HG03565 (cell line): ENCODE measurements around the gene TNFRSF11A.
A peak's percentile ranks its signal among the peaks of the same experiment; 100 is the strongest.

ENCODE experiments used
- ATAC-seq: cut with Tn5 transposase; IDR thresholded peaks from one replicate; pipeline ENCODE4 v1.9.1; 2021; ENCODE audit warnings: mild to moderate bottlenecking, moderate library complexity; ENCODE audit not compliant: unreplicated experiment

Gene TNFRSF11A

DNA sequence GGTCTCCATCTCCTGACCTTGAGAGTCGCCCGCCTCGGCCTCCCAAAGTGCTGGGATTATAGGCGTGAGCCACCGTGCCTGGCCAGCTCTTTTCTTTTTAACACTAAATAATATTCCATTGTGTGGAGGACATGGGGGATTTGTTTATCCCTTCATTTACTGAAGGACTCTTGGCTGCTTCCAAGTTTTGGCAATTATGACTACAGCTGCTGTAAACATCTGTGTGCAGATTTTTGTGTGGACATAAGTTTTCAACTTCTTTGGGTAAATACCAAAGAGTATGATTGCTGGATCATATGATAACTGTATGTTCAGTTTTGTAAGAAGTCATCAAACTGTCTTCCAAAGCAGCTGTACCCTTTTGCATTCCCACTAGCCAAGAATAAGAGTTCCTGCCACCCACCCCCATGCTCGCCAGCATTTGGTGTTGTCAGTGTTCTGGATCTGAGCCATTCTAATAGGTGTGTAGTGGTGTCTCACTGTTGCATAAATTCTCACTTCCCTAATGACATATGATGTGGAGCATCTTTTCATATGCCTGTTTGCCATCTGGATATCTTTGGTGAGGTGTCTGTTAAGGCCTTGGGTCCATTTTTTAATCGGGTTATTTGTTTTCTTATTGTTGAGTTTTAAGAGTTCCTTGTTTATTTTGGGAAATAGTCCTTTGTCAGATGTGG lies 52.2 kb downstream of the TNFRSF11A start:
- no peak for ATAC-seq

- ATAC-seq: no peak
Measured at GRCh38 chr18:62379051-62379450, 53.9 kb downstream of the TNFRSF11A start.

- ATAC-seq: no peak
Measured at GRCh38 chr18:62381373-62381772, 56.3 kb downstream of the TNFRSF11A start.

GRCh38 chr18:62384068-62384467 lies 59.0 kb downstream of the TNFRSF11A start:
- no peak for ATAC-seq

DNA sequence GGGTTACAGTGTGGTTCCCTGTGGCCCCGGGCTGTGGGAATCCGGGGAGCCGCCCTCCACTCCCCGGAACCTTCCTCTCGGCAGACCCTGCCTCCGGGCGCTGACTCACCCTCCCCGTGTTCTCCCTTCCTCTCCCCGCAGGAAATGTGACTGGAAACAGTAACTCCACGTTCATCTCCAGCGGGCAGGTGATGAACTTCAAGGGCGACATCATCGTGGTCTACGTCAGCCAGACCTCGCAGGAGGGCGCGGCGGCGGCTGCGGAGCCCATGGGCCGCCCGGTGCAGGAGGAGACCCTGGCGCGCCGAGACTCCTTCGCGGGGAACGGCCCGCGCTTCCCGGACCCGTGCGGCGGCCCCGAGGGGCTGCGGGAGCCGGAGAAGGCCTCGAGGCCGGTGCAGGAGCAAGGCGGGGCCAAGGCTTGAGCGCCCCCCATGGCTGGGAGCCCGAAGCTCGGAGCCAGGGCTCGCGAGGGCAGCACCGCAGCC lies 59.5 kb downstream of the TNFRSF11A start:
- no peak for ATAC-seq

DNA sequence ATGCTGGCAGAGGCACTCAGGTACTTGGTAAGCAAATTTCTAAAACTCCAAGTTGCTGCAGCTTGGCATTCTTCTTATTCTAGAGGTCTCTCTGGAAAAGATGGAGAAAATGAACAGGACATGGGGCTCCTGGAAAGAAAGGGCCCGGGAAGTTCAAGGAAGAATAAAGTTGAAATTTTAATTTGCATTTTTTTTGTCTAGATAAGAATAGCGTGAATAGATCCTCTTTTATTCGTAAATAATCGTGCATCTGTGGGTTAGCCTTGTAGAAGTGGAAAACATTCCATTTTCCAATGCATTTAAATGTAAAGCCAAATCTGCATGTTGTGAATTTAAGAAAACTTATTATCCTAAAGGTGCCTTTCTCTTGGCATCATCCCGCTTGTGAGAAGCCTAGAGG lies 61.0 kb downstream of the TNFRSF11A start:
- ATAC-seq: no peak

DNA sequence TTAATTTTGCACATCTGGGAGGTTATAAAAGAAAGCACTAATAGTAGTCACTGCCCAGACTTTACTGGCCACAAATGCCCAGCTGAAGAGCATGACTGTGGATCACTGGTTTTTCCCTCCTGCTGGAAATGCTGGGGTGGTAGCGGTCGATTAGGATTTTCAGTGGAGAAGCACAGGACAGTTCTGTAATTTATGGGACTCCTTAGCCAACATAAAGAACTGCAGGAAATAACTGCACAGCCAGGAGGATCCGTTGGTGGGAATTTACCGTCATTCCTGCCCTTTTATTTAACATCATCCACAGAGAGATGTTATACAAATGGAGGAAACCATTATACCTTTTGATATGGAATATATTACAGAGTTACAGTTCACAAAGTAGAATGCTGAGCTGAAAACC lies 61.5 kb downstream of the TNFRSF11A start:
- no peak for ATAC-seq

GRCh38 chr18:62387257-62387656 lies 62.1 kb downstream of the TNFRSF11A start:
- no peak for ATAC-seq

DNA sequence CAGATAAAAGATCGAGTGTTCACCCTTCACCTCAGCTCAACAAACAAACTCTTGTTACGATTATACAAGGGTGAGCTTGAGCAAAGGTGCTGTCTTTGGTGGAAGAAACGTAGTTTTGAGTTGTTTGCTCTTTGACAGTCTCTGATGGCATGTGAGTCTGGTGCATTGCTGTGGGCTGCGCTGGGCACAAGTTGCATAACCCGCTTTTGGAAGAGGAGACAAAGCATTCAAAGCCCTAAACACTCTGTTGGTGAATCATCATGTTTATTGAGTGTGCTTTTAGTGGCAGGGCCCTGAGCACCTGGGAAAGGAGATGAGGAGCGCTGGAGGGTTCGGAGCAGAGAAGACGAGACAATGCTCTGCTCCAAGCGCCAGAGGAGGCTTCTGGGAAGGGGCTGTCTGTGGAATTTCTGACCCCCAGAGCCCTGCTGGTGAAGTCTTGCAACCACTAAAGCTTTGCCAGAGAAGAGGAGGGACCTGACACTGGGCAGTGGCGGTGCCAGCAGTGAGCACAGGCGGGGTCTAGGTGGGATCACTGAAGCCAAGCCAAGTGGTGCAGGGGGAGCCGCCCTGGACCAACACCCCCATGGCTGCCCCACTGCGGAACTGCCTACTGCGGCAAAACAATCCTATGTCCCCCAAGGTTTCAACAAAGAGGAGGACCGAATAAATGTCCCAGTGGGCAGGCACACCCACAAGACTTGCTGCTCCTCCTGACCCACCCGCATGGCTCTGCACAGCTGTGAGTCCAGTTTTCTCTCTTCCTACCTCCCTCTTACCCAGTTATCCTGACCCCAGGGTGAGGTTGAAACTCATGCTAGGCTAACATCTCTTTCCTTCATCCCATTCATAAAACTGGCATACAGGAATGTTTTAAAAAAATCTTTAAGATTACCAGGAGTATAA lies 64.0 kb downstream of the TNFRSF11A start:
- no peak for ATAC-seq

GRCh38 chr18:62389761-62390481 lies 64.8 kb downstream of the TNFRSF11A start:
- ATAC-seq: no peak

DNA sequence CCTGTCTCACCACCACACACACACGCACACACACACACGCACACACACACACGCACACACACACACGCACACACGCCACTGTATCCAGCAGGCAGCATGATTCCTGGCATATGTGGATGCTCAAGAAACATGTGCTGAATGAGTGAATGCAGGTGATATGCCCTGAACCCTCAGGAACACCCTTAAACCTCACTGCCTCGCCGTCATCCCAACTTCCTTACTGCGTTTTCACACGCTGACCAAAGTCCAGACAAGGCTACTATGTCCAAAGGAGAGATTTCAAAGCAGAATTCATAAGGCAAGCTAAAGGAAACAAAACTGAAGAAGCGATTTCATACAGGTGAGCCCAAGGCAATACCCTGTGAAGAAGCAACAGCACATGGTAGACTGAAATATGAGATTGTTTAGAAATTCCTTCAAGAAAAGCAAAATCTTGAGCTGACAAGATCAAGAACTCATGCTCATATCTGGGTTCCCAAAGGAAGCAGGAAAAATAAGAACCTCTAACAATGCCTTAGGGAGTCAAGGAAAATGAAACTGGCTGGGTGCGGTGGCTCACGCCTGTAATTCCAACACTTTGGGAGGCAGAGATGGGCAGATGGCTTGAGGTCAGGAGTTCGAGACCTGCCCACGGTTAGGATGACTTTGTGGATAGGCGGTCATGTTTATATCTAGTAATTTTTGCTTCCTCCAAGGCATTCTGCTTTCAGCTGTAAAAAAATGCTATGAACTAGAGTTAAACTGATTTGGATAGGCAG lies 69.1 kb downstream of the TNFRSF11A start:
- no peak for ATAC-seq

- ATAC-seq: no peak
Measured at GRCh38 chr18:62396381-62396780, 71.3 kb downstream of the TNFRSF11A start.

DNA sequence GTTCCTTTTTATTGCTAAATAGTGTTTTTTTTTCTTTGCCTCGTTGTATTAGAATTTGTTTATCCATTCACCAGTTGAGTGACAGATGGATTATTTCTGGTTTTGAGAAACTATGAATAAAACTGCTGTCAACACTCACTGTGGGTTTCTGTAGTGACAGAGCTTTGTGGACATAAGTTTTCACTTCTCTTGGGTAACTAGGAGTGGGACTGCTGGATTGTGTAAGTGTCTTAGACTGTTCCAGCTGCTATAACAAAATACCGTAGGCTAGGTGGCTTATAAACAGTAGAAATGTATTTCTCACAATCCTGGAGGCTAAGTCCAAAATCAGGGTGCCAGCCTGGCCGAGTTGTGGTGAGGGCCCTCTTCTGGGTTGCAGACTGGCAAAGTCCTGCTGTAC lies 71.9 kb downstream of the TNFRSF11A start:
- no peak for ATAC-seq

DNA sequence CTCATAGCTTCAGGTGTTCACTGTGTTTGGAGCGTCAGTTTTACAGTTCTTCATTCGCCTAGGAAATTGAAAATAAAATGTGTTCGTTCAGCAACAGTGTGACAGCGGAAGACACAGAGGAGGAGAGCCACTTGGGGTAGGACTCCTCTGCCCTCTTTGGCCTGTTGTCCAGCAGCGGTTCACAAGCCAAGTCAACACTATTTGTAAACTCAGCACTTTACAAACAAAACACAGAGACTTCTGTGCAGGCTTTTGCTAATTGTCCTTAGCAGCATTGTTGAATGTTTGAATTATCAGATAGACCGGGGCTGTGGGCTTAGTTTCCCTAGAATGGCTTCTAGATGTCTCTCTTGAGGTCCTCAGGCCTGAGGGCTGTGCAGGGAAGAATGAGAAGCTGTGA lies 73.2 kb downstream of the TNFRSF11A start:
- no peak for ATAC-seq

- ATAC-seq: no peak
Measured at GRCh38 chr18:62399276-62399675, 74.2 kb downstream of the TNFRSF11A start.

DNA sequence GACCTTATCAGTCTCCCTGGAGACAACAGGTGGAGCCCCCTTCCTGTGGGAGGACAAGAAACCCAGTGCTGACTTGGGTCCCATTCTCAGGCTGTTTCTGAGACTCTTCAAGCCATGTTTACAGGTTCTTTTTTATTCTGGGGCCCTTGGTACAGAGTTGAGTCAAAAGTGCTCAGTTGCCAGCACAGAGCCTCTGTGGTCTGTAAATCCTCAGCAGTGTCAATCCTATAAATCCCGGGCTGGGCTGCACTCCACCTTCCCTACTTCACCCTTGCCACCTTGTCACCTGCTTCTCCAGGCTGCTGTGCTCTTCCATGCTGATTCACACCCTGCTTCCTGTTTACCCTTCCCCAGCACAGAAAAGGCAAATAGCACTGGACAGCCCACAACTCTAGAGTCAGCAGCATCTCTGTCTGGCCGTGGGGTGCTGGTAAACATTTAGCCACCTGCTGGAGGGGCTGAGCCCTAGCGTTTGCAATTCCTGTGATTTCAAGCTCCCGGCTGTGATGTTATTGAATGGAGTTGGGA lies 74.7 kb downstream of the TNFRSF11A start:
- ATAC-seq: peak; percentile 63

DNA sequence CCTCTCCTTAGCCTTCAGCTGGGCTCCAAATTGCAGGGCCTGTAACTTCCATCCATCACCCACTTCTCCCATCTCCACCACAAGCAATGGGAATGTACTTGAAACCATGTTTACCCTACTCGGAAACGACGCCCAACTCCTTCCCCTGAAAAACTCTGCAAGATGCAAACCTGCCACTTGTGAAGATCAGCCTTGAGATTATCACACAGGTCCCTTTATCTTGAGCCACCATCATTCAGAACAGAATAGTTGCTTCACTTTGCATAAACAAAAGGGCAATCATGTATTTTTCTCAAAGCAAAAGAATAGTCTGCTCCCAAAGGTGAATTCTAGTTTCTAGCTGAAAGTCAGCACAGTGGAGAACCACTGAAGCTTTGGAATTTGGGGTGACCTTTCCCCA lies 75.8 kb downstream of the TNFRSF11A start:
- no peak for ATAC-seq

DNA sequence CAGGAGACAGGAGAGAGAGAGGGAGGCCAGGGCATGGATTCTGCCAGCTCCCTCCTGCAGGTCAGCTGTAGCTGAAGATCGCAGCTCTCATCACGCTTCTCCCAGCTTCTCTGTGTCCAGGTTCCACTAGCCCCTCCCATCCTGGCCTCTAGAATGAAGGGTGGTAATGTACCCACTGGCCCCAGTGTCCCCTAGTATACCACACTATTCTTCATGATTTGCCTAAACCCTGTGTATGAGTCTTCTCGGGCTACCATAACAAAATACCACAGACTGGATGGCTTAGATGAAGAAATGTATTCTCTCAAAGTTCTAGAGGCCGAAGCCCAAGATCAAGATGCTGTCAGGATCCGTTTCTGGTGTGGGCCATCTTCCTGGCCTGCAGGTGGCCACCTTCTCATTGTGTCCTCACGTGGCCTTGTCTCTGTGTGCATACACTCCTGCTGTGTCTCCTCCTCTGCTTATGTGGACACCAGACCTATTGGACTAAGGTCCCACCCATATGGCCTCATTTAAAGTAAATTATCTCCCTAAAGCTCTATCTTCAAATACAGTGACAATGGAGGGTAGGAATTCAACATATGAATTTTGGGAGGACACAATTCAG lies 77.3 kb downstream of the TNFRSF11A start:
- no peak for ATAC-seq

DNA sequence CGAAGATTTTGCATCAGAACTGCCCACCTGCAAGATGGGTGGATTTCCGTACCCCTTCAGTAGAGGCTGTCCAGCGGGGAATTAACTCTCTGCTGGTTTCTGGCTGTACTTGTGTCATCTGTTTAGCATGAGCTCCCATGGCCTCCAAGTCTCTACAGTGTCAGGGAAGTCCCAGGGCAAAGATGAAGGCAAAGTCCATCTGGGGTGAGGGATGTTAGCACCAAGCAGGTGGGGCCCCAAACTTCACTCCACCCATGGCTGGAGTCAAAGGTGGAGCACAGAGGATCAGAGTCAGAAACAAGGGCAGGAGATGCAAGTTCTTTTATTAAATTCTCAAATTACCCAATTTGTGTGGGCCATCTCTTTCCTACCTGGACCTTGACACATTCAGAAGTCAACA lies 78.0 kb downstream of the TNFRSF11A start:
- ATAC-seq: no peak

DNA sequence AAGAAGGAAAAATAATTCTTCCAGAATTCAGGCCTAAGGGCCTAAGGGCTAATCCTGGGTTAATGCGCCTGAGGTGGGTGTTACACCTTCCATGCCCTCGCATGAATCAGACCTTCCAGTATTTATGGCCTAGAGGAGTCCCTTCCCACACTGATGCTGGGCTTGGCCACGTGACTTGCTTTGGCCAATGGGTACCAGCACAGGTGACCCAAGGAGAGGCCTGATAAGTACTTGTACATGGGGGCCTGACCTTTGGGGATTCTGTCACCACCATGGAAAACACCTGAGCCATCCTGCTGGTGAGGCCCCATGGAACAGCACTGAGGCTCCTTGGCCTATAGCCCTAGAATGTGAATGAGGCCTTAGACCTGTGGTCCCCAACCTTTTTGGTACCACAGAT lies 79.8 kb downstream of the TNFRSF11A start:
- no peak for ATAC-seq
